Endodermal cell (in vitro differentiated cells): Measurements from ENCODE around the gene ZC3H14. TPM values are rescaled to one million over a fixed set of nuclear protein-coding genes. Genes with fewer than 3 reads are reported as not detected.

Experiments
- DNase-seq: peaks from one replicate; pipeline ENCODE4 v3.0.0-alpha.2; 2017
- H3K27ac ChIP-seq: 2 replicates; pipeline ENCODE4 v1.5.1; 2013; ENCODE audit warnings: mild to moderate bottlenecking, low read depth, low read length, moderate library complexity
- H3K27me3 ChIP-seq: 2 replicates; pipeline ENCODE4 v1.6.1; 2013; ENCODE audit warnings: mild to moderate bottlenecking, low read length, moderate library complexity; ENCODE audit not compliant: insufficient read depth, control insufficient read depth, poor library complexity, severe bottlenecking
- H3K36me3 ChIP-seq: 2 replicates; pipeline ENCODE4 v1.7.0; 2013; ENCODE audit warnings: mild to moderate bottlenecking, low read length, moderate library complexity; ENCODE audit not compliant: control insufficient read depth, insufficient read depth
- H3K4me1 ChIP-seq: one replicate; pipeline ENCODE4 v1.7.0; 2013; ENCODE audit warnings: low read length; ENCODE audit not compliant: control insufficient read depth, insufficient read depth
- H3K4me3 ChIP-seq: 2 replicates; pipeline ENCODE4 v1.5.1; 2013; ENCODE audit warnings: mild to moderate bottlenecking, low read length, moderate library complexity
- H3K9ac ChIP-seq: 2 replicates; pipeline ENCODE4 v1.6.1; 2013; ENCODE audit warnings: mild to moderate bottlenecking, low read length, moderate library complexity; ENCODE audit not compliant: poor library complexity, severe bottlenecking; ENCODE audit errors: extremely low read depth
- H3K9me3 ChIP-seq: 2 replicates; pipeline ENCODE4 v1.6.1; 2013; ENCODE audit warnings: mild to moderate bottlenecking, low read length, moderate library complexity; ENCODE audit not compliant: control insufficient read depth
- H3K27ac Mint-ChIP-seq: 2 replicates; pipeline ENCODE4 v1.8.0; 2020; ENCODE audit warnings: mixed read lengths
- H3K27me3 Mint-ChIP-seq: 2 replicates; pipeline ENCODE4 v1.8.0; 2021; ENCODE audit warnings: mild to moderate bottlenecking, mixed read lengths; ENCODE audit not compliant: insufficient read depth
- H3K36me3 Mint-ChIP-seq: 2 replicates; pipeline ENCODE4 v1.8.0; 2020; ENCODE audit warnings: low read depth, mixed read lengths
- H3K4me1 Mint-ChIP-seq: 2 replicates; pipeline ENCODE4 v1.8.0; 2020; ENCODE audit warnings: mixed read lengths
- H3K4me3 Mint-ChIP-seq: 2 replicates; pipeline ENCODE4 v1.8.0; 2020; ENCODE audit warnings: mild to moderate bottlenecking, moderate library complexity, mixed read lengths
- H3K9me3 Mint-ChIP-seq: 2 replicates; pipeline ENCODE4 v1.8.0; 2020; ENCODE audit warnings: mild to moderate bottlenecking, mixed read lengths
- CTCF ChIP-seq: fragments of 200-600 bp; sonication (generic); conservative IDR thresholded peaks from 2 replicates; pipeline ENCODE4 v1.5.0; 2021; ENCODE audit warnings: antibody characterized with exemption, mild to moderate bottlenecking
- WGBS, 2 experiments: methylation state at CpG; one replicate each; pipeline versions ENCODE4 v1.1.5 to v1.1.7; 2013; ENCODE audit warnings: missing lambda C conversion rate in 2 of 2, mixed read lengths in 1 of 2; ENCODE audit not compliant: insufficient coverage in 1 of 2, insufficient read length in 1 of 2; 5-methylcytosine and 5-hydroxymethylcytosine counted together
- total RNA-seq, 2 donors: library from RNA; stranded (reverse); fragmentation: NEBNext Ultra II Directional in 1 of 2; extraction: Animal tissue kit (Norgen Biotek cat#: 25700) in 1 of 2; gene quantifications; 2 replicates in 1 of 2; 3 replicates in 1 of 2; pipeline ENCODE4 v1.2.1, GENCODE V29; 2021

Gene ZC3H14
- total RNA-seq, 2 donors from 2014 or later, result 111 to 142 TPM

- Histone ChIP-seq H3K9ac (no peak overlapping the region), H3K4me3 (no peak overlapping the region), H3K9me3 (no peaks in the 10 kb centered on the region), H3K27ac (no peak overlapping the region), H3K36me3 (peaks cover 81% of the 10 kb centered on the region), H3K27me3 (no peaks in the 10 kb centered on the region), H3K4me1 (no peaks in the 10 kb centered on the region)
- no peak for DNase-seq
- Mint-ChIP-seq H3K4me3 (no peak overlapping the region), H3K36me3 (peaks cover 39% of the 10 kb centered on the region), H3K4me1 (no peaks in the 10 kb centered on the region), H3K27ac (no peak overlapping the region), H3K27me3 (no peaks in the 10 kb centered on the region), H3K9me3 (no peaks in the 10 kb centered on the region)
- 92 to 100% methylated on average over 4 to 6 of the region's 6 CpGs for WGBS, 2 experiments
- no peak for TF ChIP-seq CTCF
Observed at GRCh38 chr14:88542857-88543795, 19.7 kb upstream of the ZC3H14 start.

GRCh38 chr14:88545256-88545655, 17.6 kb upstream of the ZC3H14 start:
- Mint-ChIP-seq H3K9me3 (no peaks in the 10 kb centered on the region), H3K4me3 (no peak overlapping the region), H3K36me3 (peaks cover 45% of the 10 kb centered on the region), H3K4me1 (no peaks in the 10 kb centered on the region), H3K27me3 (no peaks in the 10 kb centered on the region), H3K27ac (no peak overlapping the region)
- H3K27me3 ChIP-seq, result no peaks in the 10 kb centered on the region
- 96 to 100% methylated on average over 2 to 3 of the region's 3 CpGs for WGBS, 2 experiments
- no peak overlapping the region for H3K4me3 ChIP-seq
- no peak for DNase-seq
- H3K4me1 ChIP-seq, result no peaks in the 10 kb centered on the region
- H3K9me3 ChIP-seq, result no peaks in the 10 kb centered on the region
- H3K36me3 ChIP-seq, result peaks cover 83% of the 10 kb centered on the region
- H3K9ac ChIP-seq, result no peak overlapping the region
- TF ChIP-seq CTCF, result no peak
- no peak overlapping the region for H3K27ac ChIP-seq

GRCh38 chr14:88546621-88547385, 16.0 kb upstream of the ZC3H14 start:
- DNase-seq, result no peak
- Mint-ChIP-seq H3K4me3 (no peak overlapping the region), H3K27me3 (no peaks in the 10 kb centered on the region), H3K36me3 (peaks cover 41% of the 10 kb centered on the region), H3K9me3 (no peaks in the 10 kb centered on the region), H3K27ac (no peak overlapping the region), H3K4me1 (no peaks in the 10 kb centered on the region)
- Histone ChIP-seq H3K9me3 (no peaks in the 10 kb centered on the region), H3K4me3 (no peak overlapping the region), H3K27me3 (no peaks in the 10 kb centered on the region), H3K4me1 (no peaks in the 10 kb centered on the region), H3K36me3 (peaks cover 77% of the 10 kb centered on the region), H3K27ac (no peak overlapping the region), H3K9ac (no peak overlapping the region)
- WGBS, 2 experiments, result 100% methylated on average over 1 to 2 of the region's 4 CpGs
- TF ChIP-seq CTCF, result no peak
